Measurements from ENCODE around the gene MASP2.
A peak's percentile ranks its signal among the peaks of the same experiment; 100 is the strongest.
"Not testable (repeated sequence)": the region's sequence is repeated elsewhere in the genome, so short reads cannot be mapped to it uniquely, and the experiment has no call there.

MASP2 gene

GRCh38 chr1:11058595-11059154, 11.6 kb upstream of the MASP2 start:
- H3K4me3 ChIP-seq (ENCODE audit: low read depth, low read length) = peak overlapping the region; percentile 79

GRCh38 chr1:11058026-11058425, 11.0 kb upstream of the MASP2 start:
- H3K4me3 ChIP-seq (ENCODE audit: low read depth, low read length) = no peak overlapping the region

- H3K4me3 ChIP-seq (ENCODE audit: low read depth, low read length) = no peak overlapping the region
These were observed 10.4 kb upstream of the MASP2 start for GRCh38 chr1:11057477-11057876.

GRCh38 chr1:11056504-11056903, 9.5 kb upstream of the MASP2 start:
- H3K4me3 ChIP-seq (ENCODE audit: low read depth, low read length) = no peak overlapping the region

GRCh38 chr1:11055676-11056075, 8.6 kb upstream of the MASP2 start:
- no peak overlapping the region for H3K4me3 ChIP-seq (ENCODE audit: low read depth, low read length)

- H3K4me3 ChIP-seq (ENCODE audit: low read depth, low read length) = no peak overlapping the region
These were observed 7.6 kb upstream of the MASP2 start for GRCh38 chr1:11054666-11055065.

- no peak overlapping the region for H3K4me3 ChIP-seq (ENCODE audit: low read depth, low read length)
These were observed 7.1 kb upstream of the MASP2 start for GRCh38 chr1:11054181-11054580.

GRCh38 chr1:11053758-11054137, 6.7 kb upstream of the MASP2 start:
- no peak overlapping the region for H3K4me3 ChIP-seq (ENCODE audit: low read depth, low read length)

GRCh38 chr1:11052839-11053757, 6.1 kb upstream of the MASP2 start:
- no peak overlapping the region for H3K4me3 ChIP-seq (ENCODE audit: low read depth, low read length)

- H3K4me3 ChIP-seq (ENCODE audit: low read depth, low read length) = no peak overlapping the region
These were observed 4.9 kb upstream of the MASP2 start for GRCh38 chr1:11051781-11052511.

GRCh38 chr1:11051121-11051520, 4.1 kb upstream of the MASP2 start:
- not testable (repeated sequence) for H3K4me3 ChIP-seq (ENCODE audit: low read depth, low read length)

- no peak overlapping the region for H3K4me3 ChIP-seq (ENCODE audit: low read depth, low read length)
These were observed 821 bp downstream of the MASP2 start for GRCh38 chr1:11046270-11046566.

- no peak overlapping the region for H3K4me3 ChIP-seq (ENCODE audit: low read depth, low read length)
These were observed 1.4 kb downstream of the MASP2 start for GRCh38 chr1:11045428-11046269.

- no peak overlapping the region for H3K4me3 ChIP-seq (ENCODE audit: low read depth, low read length)
These were observed 2.1 kb downstream of the MASP2 start for GRCh38 chr1:11044849-11045427.

- no peak overlapping the region for H3K4me3 ChIP-seq (ENCODE audit: low read depth, low read length)
These were observed 2.8 kb downstream of the MASP2 start for GRCh38 chr1:11044086-11044848.

- no peak overlapping the region for H3K4me3 ChIP-seq (ENCODE audit: low read depth, low read length)
These were observed 3.8 kb downstream of the MASP2 start for GRCh38 chr1:11042995-11043874.

GRCh38 chr1:11042065-11042464, 5.0 kb downstream of the MASP2 start:
- no peak overlapping the region for H3K4me3 ChIP-seq (ENCODE audit: low read depth, low read length)

- no peak overlapping the region for H3K4me3 ChIP-seq (ENCODE audit: low read depth, low read length)
These were observed 6.0 kb downstream of the MASP2 start for GRCh38 chr1:11041048-11041447.

GRCh38 chr1:11040105-11040429, 7.0 kb downstream of the MASP2 start:
- H3K4me3 ChIP-seq (ENCODE audit: low read depth, low read length) = not testable (repeated sequence)

Data from iPS-11a (cell line).